Heart left ventricle (tissue), 13 donors: ENCODE measurements around the gene PHEX.

ENCODE experiments used
- POLR2A ChIP-seq, 2 donors: fragments of 450-650 bp; IDR thresholded peaks; one replicate each; pipeline ENCODE4 v1.6.1; 2017; ENCODE audit warnings: antibody characterized with exemption in 2 of 2, mild to moderate bottlenecking in 2 of 2, moderate library complexity in 2 of 2
- TF ChIP-seq, protein P1 (sequence below), 12 donors: fragments of 200-600 bp; sonication (generic) in 4 of 12; IDR thresholded peaks; one replicate each; pipeline versions ENCODE4 v1.5.0 to v1.8.0; 2018 to 2022; ENCODE audit warnings: antibody characterized with exemption in 12 of 12, mild to moderate bottlenecking in 5 of 12
- donor health status: ischemic (EF 13 %, LVEDD 7.1; RV severe dilation, severe dysfunction).
- donor health status: DM: no; HTN: yes; CAD: no.
- donor health status: DM: no; HTN: no; CAD: no.
- donor health status: ischemic (EF 25% LVEDD 6.9; RV normal size, moderate dysfunction).
- donor health status: ischemic (EF 25% LVEDD 5.7; RV mildly dilated, moderate dysfunction).
- donor health status: ischemic (EF 35%, LVEDD 5.7; RV mildly dilated, moderate dysfunction).
- donor health status: nonischemic (EF 11% LVEDD 7.7; RV severe dilation, severe dysfunction).
- donor health status: DM: yes; HTN: yes; CAD: no.
- donor health status: PGD.
- donor health status: ischemic (EF 29% LVEDD 5.4; RV normal size, mild dysfunction).
- donor health status: nonischemic (EF 23%, LVEDD 6.1; RV moderate dilation, normal function).

DNA sequence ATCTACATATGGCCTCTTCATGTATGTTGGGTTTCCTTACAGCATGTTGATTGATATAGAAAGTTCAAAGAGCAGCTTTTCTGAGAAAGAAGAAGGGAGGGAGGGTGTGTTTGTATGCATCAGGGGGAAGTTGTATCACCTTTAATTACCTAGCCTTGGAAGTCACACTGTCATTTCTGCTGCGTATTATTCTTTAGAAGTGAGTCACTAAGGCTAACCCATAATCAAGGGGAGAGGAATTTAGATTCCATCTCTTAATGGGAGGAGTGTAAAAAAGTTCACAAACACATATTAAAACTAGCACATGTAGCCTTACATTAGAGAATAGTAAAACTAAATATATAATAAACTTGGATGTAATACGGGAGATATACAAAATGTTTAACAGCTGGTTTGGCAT lies 154.0 kb downstream of the PHEX start:
- TF ChIP-seq, protein P1, sequence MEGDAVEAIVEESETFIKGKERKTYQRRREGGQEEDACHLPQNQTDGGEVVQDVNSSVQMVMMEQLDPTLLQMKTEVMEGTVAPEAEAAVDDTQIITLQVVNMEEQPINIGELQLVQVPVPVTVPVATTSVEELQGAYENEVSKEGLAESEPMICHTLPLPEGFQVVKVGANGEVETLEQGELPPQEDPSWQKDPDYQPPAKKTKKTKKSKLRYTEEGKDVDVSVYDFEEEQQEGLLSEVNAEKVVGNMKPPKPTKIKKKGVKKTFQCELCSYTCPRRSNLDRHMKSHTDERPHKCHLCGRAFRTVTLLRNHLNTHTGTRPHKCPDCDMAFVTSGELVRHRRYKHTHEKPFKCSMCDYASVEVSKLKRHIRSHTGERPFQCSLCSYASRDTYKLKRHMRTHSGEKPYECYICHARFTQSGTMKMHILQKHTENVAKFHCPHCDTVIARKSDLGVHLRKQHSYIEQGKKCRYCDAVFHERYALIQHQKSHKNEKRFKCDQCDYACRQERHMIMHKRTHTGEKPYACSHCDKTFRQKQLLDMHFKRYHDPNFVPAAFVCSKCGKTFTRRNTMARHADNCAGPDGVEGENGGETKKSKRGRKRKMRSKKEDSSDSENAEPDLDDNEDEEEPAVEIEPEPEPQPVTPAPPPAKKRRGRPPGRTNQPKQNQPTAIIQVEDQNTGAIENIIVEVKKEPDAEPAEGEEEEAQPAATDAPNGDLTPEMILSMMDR (IDR thresholded peaks at IDR 0.05) = no peak
- TF ChIP-seq POLR2A (IDR thresholded peaks at IDR 0.05) = no peak
